Stimulated activated CD8-positive, alpha-beta memory T cell treated with anti-CD3 and anti-CD28 coated beads, Interleukin-4, amount 100 ng/mL, for 24 hours (primary cell): ENCODE data around the gene MEG3.

Experiments used
- DNase-seq: peaks from one replicate; pipeline ENCODE4 v3.0.0-alpha.2; 2020; ENCODE audit warnings: low read depth

MEG3 gene

GRCh38 chr14:100849115-100849781 lies 23.3 kb downstream of the MEG3 start:
- no peak for DNase-seq

- peak; percentile 74 for DNase-seq
Measured at GRCh38 chr14:100850841-100851585, 25.1 kb downstream of the MEG3 start.

- no peak for DNase-seq
Measured at GRCh38 chr14:100851586-100851916, 25.6 kb downstream of the MEG3 start.

GRCh38 chr14:100851946-100852620 lies 26.2 kb downstream of the MEG3 start:
- DNase-seq: no peak

GRCh38 chr14:100854435-100854834 lies 28.5 kb downstream of the MEG3 start:
- DNase-seq: no peak

GRCh38 chr14:100855256-100855930 lies 29.5 kb downstream of the MEG3 start:
- no peak for DNase-seq

GRCh38 chr14:100856056-100856950 lies 30.4 kb downstream of the MEG3 start:
- no peak for DNase-seq

- no peak for DNase-seq
Measured at GRCh38 chr14:100857233-100857922, 31.5 kb downstream of the MEG3 start.

GRCh38 chr14:100857923-100858837 lies 32.3 kb downstream of the MEG3 start:
- DNase-seq: no peak

- DNase-seq: no peak
Measured at GRCh38 chr14:100858838-100859220, 32.9 kb downstream of the MEG3 start.

GRCh38 chr14:100859781-100860180 lies 33.9 kb downstream of the MEG3 start:
- DNase-seq: no peak

GRCh38 chr14:100860556-100861187 lies 34.8 kb downstream of the MEG3 start:
- DNase-seq: no peak

GRCh38 chr14:100861188-100861936 lies 35.4 kb downstream of the MEG3 start:
- no peak for DNase-seq

- no peak for DNase-seq
Measured at GRCh38 chr14:100861937-100862247, 36.0 kb downstream of the MEG3 start.

- no peak for DNase-seq
Measured at GRCh38 chr14:100862277-100862676, 36.4 kb downstream of the MEG3 start.

- DNase-seq: no peak
Measured at GRCh38 chr14:100862793-100863192, 36.9 kb downstream of the MEG3 start.

- DNase-seq: no peak
Measured at GRCh38 chr14:100864206-100864605, 38.3 kb downstream of the MEG3 start.

GRCh38 chr14:100864960-100865681 lies 39.2 kb downstream of the MEG3 start:
- no peak for DNase-seq
